DMS 273 (cell line): ENCODE results near the gene EXOC6.
A peak's percentile ranks its signal among the peaks of the same experiment; 100 is the strongest.

Experiments used
- DNase-seq: peaks from one replicate; lab custom pipeline; 2025; ENCODE audit not compliant: unreplicated experiment; lab: John Stamatoyannopoulos, UW

The EXOC6 gene

DNA sequence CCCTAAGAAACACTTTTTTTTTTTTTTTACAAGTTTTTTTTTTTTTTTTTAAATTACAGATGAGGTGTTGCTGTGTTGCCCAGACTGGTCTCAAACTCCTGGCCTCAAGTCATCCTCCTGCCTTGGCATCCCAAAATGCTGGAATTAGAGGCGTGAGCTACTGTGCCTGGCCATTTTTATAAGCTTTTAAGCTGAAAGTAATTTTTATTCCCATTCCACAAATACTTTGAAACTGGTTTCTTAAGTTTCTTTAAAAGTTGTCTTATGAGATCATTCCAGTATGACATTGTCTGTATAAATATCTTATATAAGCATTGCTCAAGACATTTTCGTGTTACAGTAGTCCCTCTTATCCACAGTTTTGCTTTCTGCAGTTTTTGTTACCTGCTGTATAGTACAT, 150.9 kb downstream of the EXOC6 start:
- no peak for DNase-seq

DNA sequence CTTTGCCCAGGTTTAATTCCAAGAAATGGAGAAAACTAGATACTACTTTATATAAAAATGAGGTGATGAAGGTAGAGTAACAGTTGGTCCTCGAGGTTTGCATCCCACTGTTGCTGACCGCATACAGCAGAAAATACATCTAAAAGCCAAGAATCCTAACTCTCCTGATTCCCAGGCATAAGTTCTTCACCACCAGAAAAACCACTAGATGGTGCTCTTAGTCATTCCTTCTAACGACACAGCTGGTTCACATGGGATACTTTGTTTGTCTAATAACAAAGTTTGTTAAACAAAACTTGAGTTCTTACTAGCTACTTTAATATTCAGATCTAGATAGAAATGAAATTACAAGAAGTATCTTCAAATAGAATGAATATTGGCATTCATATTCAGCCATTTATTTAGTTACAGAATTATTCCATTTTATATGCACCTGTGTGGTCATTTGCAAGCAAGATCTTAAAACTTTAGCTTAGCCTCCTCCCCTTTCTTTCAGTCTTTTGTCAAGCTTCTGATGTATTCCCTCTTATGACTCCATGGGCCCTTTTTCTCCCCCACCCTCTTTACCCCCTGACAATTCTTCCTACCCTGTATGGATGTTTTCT, 158.2 kb downstream of the EXOC6 start:
- DNase-seq: peak; percentile 50

DNA sequence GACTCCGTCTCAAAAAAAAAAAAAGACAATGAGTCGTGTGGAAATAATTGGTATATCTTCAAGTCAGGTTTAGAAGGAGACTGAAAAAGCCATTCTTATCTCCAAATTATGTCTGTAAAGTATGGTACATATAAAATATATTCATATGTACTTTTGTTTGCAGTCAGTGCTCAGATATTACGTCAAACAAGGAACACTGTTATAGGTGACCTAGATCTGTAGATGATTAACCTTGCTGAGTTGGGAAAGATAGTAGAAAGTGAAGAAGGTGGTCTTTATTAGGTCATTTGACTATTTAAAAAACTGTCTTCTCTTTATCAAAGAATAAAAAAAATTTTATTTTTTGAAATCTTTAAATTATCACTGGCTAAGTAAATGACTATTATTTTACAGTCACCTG, 167.4 kb downstream of the EXOC6 start:
- no peak for DNase-seq

DNA sequence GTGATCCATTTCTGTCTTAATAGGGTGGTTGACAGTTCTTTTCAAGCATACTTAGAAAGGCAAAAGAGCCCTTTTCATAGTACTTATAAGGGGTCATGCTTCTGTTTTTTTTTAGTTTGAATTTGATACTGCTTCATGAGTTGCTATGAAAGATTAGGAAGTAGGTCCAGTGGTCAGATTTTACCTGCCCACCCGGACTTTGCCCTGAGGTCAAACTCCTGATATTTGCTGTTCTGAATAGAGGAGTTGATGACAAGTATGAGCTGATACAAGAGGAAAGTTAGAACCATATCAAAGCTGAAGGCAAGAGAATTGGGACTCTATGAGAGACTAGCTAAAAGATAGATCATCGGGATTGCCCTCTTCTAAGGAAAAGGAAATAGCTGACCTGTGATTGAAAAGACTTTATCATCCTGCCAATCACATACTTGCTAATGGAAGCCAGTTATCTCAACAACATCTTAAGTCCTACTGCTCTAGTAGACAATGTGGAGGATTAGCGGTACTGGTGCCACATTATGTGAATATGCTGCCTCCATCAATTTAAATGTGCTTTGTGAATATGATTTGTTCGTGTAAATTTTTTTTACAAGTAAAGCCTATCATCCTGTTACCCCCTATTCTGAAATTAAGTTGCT, 174.8 kb downstream of the EXOC6 start:
- DNase-seq: no peak

GRCh38 chr10:93026072-93026471, 177.8 kb downstream of the EXOC6 start:
- no peak for DNase-seq

- no peak for DNase-seq
Measured at GRCh38 chr10:93027508-93027907, 179.2 kb downstream of the EXOC6 start.

DNA sequence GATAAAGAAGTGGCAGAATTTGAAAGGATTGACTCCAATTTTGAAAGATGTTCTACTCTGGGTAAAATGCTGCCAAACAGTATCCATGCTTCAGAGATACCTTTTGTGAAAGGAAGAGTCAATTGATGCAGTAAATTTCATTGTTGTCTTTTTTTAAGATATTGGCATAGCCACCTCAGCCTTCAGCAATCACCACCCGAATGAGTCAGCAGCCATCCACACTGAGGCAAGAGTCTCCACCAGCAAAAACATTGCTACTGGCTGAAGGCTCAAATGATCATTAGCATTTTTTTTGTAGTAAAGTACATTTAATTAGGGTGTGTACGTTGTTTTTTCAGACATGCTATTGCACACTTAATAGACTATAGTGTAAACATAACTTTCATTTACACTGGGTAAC, 180.6 kb downstream of the EXOC6 start:
- no peak for DNase-seq

DNA sequence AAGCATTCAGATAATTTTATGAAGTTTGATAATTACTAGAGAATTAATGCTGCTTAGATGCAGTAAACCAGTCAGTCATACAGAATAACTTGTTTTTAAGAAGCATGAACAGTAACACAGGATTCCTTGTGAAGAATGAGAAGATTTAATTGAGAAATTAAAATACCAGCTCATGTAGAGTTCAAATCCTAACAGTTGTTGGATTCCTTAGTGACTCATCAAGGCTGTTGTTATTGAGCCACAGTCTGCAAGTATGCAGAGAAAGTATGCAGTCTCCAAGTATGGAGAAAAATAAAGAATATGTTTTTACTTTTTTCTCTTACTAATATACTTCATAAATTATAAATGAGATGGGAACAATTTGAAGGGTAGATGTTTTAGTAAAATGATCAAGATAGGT, 182.1 kb downstream of the EXOC6 start:
- DNase-seq: no peak

GRCh38 chr10:93032105-93032808, 183.9 kb downstream of the EXOC6 start:
- no peak for DNase-seq

DNA sequence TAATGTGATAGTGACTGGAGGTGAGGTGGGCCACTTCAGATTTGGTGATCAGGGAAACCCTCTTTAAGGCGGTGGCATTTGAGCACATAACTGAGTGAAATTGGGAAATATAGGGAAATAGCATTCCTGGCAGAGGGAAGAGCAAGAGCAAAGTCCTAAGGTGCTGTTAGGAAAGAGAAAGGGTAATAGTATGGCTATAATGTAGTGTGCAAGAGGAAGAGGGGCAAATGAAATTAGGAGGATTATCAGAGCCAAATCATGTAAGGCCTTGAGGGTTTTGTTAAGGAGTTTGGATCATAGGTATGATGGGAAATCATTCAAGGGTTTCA, 184.5 kb downstream of the EXOC6 start:
- DNase-seq: no peak

DNA sequence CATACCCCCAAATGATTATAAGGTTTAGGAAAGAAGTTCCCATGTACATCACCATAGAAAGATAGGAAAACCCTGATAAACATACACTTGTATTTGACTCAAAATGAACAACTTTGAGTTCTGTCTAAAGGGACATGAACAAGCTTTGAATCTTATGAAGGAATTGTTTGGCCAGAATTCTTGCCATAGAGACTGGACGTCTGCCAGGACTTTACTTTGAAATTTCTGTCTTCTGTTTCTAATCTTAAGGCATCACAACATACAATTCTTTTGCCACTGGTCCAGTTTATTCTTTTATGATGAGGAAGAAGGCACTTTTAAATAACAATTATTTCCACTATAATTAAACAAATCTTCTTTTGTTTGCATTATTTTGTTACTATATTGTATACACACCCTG, 186.1 kb downstream of the EXOC6 start:
- no peak for DNase-seq

GRCh38 chr10:93039110-93039509, 190.8 kb downstream of the EXOC6 start:
- no peak for DNase-seq

- peak; percentile 6 for DNase-seq
Measured at GRCh38 chr10:93039721-93040120, 191.4 kb downstream of the EXOC6 start.

GRCh38 chr10:93054486-93054885, 206.2 kb downstream of the EXOC6 start:
- DNase-seq: no peak

DNA sequence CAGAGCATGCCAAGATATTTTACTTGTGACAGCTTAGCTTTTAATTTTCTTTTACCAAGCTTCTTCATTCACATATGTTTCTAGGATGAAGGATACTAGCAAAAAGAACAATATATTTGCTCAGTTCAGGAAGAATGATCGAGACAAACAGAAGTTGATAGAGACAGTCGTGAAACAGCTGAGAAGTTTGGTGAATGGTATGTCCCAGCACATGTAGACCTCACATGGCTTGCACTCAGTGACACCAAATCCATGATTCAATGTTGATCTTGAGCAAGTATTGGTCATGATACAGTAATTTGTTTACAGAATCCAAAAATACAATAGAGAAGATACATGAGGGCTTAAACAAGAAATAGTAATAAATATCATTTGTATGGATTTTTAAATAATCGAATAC, 209.8 kb downstream of the EXOC6 start:
- no peak for DNase-seq

- no peak for DNase-seq
Measured at GRCh38 chr10:93059975-93060886, 211.9 kb downstream of the EXOC6 start, which contains the start of gene CYP26C1. Gene CYP26C1, plus strand, starts transcription at chr10:93060798. Its CDS starts 466 bp downstream, at chr10:93061264.

DNA sequence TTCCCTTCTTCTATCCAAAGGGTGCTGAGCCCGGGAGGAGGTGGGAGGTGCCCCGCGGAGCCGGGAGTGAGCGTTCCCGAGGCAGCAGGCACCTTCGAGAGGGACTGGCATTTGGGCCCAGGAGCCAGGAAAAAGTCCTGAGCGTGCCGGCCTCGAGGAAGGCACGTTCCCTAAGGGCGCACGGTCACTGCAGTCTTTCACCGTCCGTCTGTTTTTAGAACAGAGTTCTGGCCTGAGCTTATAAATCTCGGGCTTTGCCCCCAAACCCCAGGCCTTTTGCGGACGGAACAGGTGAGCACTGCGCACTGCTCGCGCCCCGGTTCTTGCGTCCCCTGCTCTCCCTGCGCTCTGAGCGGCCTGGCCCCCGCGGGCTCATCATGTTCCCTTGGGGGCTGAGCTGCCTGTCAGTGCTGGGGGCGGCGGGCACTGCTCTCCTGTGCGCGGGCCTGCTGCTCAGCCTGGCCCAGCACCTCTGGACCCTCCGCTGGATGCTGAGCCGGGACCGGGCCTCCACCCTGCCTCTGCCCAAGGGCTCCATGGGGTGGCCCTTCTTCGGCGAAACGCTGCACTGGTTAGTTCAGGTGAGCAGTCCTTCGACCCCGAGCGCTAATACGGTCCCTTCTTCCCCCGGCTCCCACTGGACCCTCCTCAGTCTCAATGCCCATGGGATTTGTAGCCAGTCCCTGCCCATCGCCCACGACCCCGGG, 212.7 kb downstream of the EXOC6 start:
- no peak for DNase-seq

GRCh38 chr10:93061594-93062513, 213.5 kb downstream of the EXOC6 start:
- DNase-seq: no peak

GRCh38 chr10:93062514-93063143, 214.3 kb downstream of the EXOC6 start:
- no peak for DNase-seq
